Astrocyte (in vitro differentiated cells and primary cell): Measurements from ENCODE around the gene LDB3. TPM values are rescaled to one million over a fixed set of nuclear protein-coding genes. Genes with fewer than 3 reads are reported as not detected.
A peak's percentile ranks its signal among the peaks of the same experiment; 100 is the strongest.

Experiments used
- DNase-seq: peaks from one replicate; pipeline ENCODE4 v3.0.0-alpha.2; 2010; ENCODE audit warnings: low read depth
- FAIRE-seq: peaks from 2 replicates; lab custom pipeline; 2011; peaks lifted over from hg19 to GRCh38; lab: Jason Lieb, UNC
- H2AFZ ChIP-seq: 2 replicates; pipeline ENCODE4 v1.6.0; 2012; ENCODE audit warnings: low read depth, low read length, inconsistent platforms
- H3K27ac ChIP-seq: 2 replicates; pipeline ENCODE4 v1.5.1; 2011; ENCODE audit warnings: low read depth, low read length, inconsistent platforms
- H3K27me3 ChIP-seq: 2 replicates; pipeline ENCODE4 v1.6.0; 2011; ENCODE audit warnings: low read length, inconsistent platforms; ENCODE audit not compliant: insufficient read depth
- H3K36me3 ChIP-seq: 2 replicates; pipeline ENCODE4 v1.5.1; 2011; ENCODE audit warnings: low read length, inconsistent platforms; ENCODE audit not compliant: insufficient read depth
- H3K4me1 ChIP-seq: 2 replicates; pipeline ENCODE4 v1.5.1; 2011; ENCODE audit warnings: low read length, inconsistent platforms; ENCODE audit not compliant: insufficient read depth
- H3K4me2 ChIP-seq: 2 replicates; pipeline ENCODE4 v1.6.0; 2012; ENCODE audit warnings: low read length, inconsistent platforms
- H3K4me3 ChIP-seq: 2 replicates; pipeline ENCODE4 v1.5.1; 2011; ENCODE audit warnings: low read depth, mild to moderate bottlenecking, low read length, inconsistent platforms; ENCODE audit not compliant: insufficient read depth
- H3K79me2 ChIP-seq: 2 replicates; pipeline ENCODE4 v1.6.0; 2012; ENCODE audit warnings: mild to moderate bottlenecking, low read length, inconsistent platforms; ENCODE audit not compliant: insufficient read depth
- H3K9ac ChIP-seq: 2 replicates; pipeline ENCODE4 v1.6.0; 2012; ENCODE audit warnings: mild to moderate bottlenecking, low read length, inconsistent platforms
- H3K9me3 ChIP-seq: 2 replicates; pipeline ENCODE4 v1.5.1; 2012; ENCODE audit warnings: low read depth, mild to moderate bottlenecking, low read length, inconsistent platforms; ENCODE audit not compliant: insufficient read depth
- H4K20me1 ChIP-seq: 2 replicates; pipeline ENCODE4 v1.6.0; 2012; ENCODE audit warnings: low read length, inconsistent platforms; ENCODE audit not compliant: insufficient read depth
- H3K27ac Mint-ChIP-seq: one replicate; pipeline ENCODE4 v1.8.0; 2021; ENCODE audit warnings: mild to moderate bottlenecking, mixed read lengths; ENCODE audit not compliant: unreplicated experiment
- H3K27me3 Mint-ChIP-seq: one replicate; pipeline ENCODE4 v1.8.0; 2021; ENCODE audit warnings: low read depth, mixed read lengths; ENCODE audit not compliant: unreplicated experiment
- H3K36me3 Mint-ChIP-seq: one replicate; pipeline ENCODE4 v1.8.0; 2021; ENCODE audit warnings: low read depth, mixed read lengths; ENCODE audit not compliant: unreplicated experiment
- H3K4me1 Mint-ChIP-seq: one replicate; pipeline ENCODE4 v1.8.0; 2021; ENCODE audit warnings: low read depth, mixed read lengths; ENCODE audit not compliant: unreplicated experiment
- H3K4me3 Mint-ChIP-seq: one replicate; pipeline ENCODE4 v1.8.0; 2021; ENCODE audit warnings: mild to moderate bottlenecking, moderate library complexity, mixed read lengths; ENCODE audit not compliant: unreplicated experiment
- H3K9me3 Mint-ChIP-seq: one replicate; pipeline ENCODE4 v1.8.0; 2021; ENCODE audit warnings: mild to moderate bottlenecking, mixed read lengths; ENCODE audit not compliant: unreplicated experiment
- EZH2 ChIP-seq: IDR thresholded peaks from 2 replicates; pipeline ENCODE4 v1.6.1; 2012; ENCODE audit warnings: mild to moderate bottlenecking, low read length, inconsistent platforms; ENCODE audit not compliant: insufficient read depth
- total RNA-seq: library from RNA; stranded (reverse); gene quantifications from 2 replicates; pipeline ENCODE4 v1.2.1, GENCODE V29; 2021
- TF ChIP-seq, protein P1 (sequence below): IDR thresholded peaks from 2 replicates; pipeline ENCODE4 v1.5.1; 2011; ENCODE audit warnings: low read depth, mild to moderate bottlenecking, inconsistent platforms, low read length, moderate library complexity; ENCODE audit not compliant: insufficient read depth

LDB3 gene
- total RNA-seq, 1 donor from 2014 or later, result 3.5 TPM

DNA sequence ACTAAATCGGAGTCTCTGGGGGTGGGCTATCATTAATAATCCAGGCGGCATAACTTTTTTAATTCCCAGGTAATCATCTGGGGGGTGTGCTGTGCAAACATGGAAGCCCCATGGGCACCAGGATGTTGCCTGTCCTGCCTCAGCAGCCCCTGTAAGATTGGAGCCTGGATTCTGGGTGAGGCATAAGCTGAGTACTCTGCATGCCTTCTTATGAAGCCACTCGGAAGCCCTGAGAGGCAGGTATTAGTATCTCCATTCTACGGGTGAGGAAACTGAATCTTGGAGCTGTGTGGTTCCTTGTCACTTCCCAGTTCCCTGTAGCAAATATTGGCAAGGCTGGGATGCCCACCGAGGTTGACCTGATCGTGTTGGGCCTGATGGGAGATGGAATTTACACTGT, 21.4 kb upstream of the LDB3 start:
- DNase-seq (no peak), FAIRE-seq (no peak)
- H2AFZ ChIP-seq, result no peak overlapping the region

DNA sequence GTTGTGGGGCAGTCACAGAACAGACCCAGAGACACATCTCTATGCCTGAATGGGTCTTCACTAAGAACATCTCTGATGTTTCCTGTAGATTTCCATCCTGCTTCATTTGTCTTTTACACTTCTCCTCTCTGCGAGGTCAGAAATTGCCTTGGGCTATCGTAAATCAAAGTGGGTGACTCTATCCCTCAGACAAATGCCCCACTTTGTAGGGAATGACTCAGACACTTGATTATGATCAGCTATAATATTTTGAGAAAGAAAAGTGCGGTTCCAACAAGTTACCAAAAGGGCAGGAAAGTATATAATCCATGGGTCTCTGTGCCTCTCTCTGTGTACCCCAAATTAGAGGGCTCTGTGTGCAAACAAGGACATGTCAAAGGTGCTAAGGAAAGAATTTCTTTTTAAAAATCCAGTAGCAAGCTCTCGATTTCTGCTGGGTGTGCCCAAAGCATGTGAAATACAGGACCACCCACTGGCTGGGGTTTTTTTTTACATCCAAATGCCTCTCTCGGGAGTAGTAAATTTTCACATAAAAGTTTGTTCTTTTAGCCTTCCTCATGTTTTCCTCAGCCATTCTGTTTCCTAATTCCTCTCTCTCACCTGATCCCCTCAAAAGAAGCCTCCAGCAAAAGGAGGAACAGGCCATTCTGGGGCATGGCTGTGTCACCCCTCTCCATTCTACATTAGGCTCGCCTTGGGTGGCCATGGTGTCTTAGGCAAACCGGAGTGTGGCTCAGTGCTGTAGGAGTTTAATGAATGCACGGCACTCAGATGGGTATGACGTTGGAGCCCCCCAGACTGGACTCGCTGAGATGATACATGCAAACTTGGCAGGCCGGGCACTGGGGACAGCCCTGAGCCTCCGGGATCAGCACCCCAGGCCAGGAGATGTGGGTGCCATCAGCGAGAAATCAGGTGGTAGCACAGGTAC, 20.3 kb upstream of the LDB3 start:
- Mint-ChIP-seq H3K4me3 (no peak overlapping the region), H3K27me3 (peaks cover 21% of the 10 kb centered on the region), H3K9me3 (no peaks in the 10 kb centered on the region), H3K36me3 (no peaks in the 10 kb centered on the region), H3K4me1 (peaks cover 11% of the 10 kb centered on the region), H3K27ac (no peak overlapping the region)
- no peak overlapping the region for H3K27ac ChIP-seq
- FAIRE-seq, result no peak
- H3K9me3 ChIP-seq, result no peaks in the 10 kb centered on the region
- peak; percentile 33 for DNase-seq
- H3K4me3 ChIP-seq, result no peak overlapping the region
- no peak for TF ChIP-seq EZH2
- TF ChIP-seq, protein P1, sequence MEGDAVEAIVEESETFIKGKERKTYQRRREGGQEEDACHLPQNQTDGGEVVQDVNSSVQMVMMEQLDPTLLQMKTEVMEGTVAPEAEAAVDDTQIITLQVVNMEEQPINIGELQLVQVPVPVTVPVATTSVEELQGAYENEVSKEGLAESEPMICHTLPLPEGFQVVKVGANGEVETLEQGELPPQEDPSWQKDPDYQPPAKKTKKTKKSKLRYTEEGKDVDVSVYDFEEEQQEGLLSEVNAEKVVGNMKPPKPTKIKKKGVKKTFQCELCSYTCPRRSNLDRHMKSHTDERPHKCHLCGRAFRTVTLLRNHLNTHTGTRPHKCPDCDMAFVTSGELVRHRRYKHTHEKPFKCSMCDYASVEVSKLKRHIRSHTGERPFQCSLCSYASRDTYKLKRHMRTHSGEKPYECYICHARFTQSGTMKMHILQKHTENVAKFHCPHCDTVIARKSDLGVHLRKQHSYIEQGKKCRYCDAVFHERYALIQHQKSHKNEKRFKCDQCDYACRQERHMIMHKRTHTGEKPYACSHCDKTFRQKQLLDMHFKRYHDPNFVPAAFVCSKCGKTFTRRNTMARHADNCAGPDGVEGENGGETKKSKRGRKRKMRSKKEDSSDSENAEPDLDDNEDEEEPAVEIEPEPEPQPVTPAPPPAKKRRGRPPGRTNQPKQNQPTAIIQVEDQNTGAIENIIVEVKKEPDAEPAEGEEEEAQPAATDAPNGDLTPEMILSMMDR, result no peak
- no peak overlapping the region for H3K4me2 ChIP-seq
- H3K4me1 ChIP-seq, result peaks cover 12% of the 10 kb centered on the region
- no peak overlapping the region for H3K9ac ChIP-seq
- no peaks in the 10 kb centered on the region for H3K36me3 ChIP-seq
- no peak overlapping the region for H2AFZ ChIP-seq
- H3K27me3 ChIP-seq, result no peaks in the 10 kb centered on the region
- H3K79me2 ChIP-seq, result no peaks in the 10 kb centered on the region
- H4K20me1 ChIP-seq, result no peaks in the 10 kb centered on the region

More for the DNA sequence above, 21.4 kb upstream of the LDB3 start:
- Histone ChIP-seq H3K9me3 (no peaks in the 10 kb centered on the region), H4K20me1 (no peaks in the 10 kb centered on the region), H3K9ac (no peak overlapping the region), H3K4me2 (no peak overlapping the region), H3K79me2 (no peaks in the 10 kb centered on the region), H3K27ac (no peak overlapping the region), H3K4me3 (no peak overlapping the region), H3K36me3 (no peaks in the 10 kb centered on the region), H3K27me3 (no peaks in the 10 kb centered on the region), H3K4me1 (peaks cover 6% of the 10 kb centered on the region)
- Mint-ChIP-seq H3K27me3 (peaks cover 18% of the 10 kb centered on the region), H3K36me3 (no peaks in the 10 kb centered on the region), H3K27ac (no peak overlapping the region), H3K9me3 (no peaks in the 10 kb centered on the region), H3K4me3 (no peak overlapping the region), H3K4me1 (peaks cover 19% of the 10 kb centered on the region)
- TF ChIP-seq EZH2, result no peak
- TF ChIP-seq, protein P1, result no peak
